Omental fat pad (tissue), 4 donors: ENCODE results near the gene RYR1. TPM values are rescaled to one million over a fixed set of nuclear protein-coding genes. Genes with fewer than 3 reads are reported as not detected.

Experiments
- ATAC-seq: fragments of 150-250 bp; one replicate; pipeline ENCODE4 v1.9.1; 2016; ENCODE audit warnings: mild to moderate bottlenecking, moderate library complexity; ENCODE audit not compliant: low FRiP score
- DNase-seq: peaks from one replicate; pipeline ENCODE4 v3.0.0-alpha.2; 2019; ENCODE audit warnings: low spot score
- CTCF ChIP-seq, 3 donors: fragments of 450-650 bp; IDR thresholded peaks; one replicate each; pipeline ENCODE4 v1.5.1; 2016 to 2017; ENCODE audit warnings: antibody characterized with exemption in 3 of 3, mild to moderate bottlenecking in 3 of 3, moderate library complexity in 2 of 3
- total RNA-seq, 4 donors: library from RNA; depleted of rRNA; stranded (reverse); fragments of >200 nt; gene quantifications; one replicate each; pipeline ENCODE4 v1.1.0, GENCODE V29; 2016

Gene RYR1
- total RNA-seq, 4 donors from 2014 or later, result 1.9 to 3.6 (median 3.3) TPM

GRCh38 chr19:38391911-38392464 is 41.5 kb upstream of the RYR1 start:
- ATAC-seq, result no peak
- no peak for DNase-seq
- no peak for TF ChIP-seq CTCF (IDR thresholded peaks at IDR 0.05)

GRCh38 chr19:38392707-38393308 is 40.7 kb upstream of the RYR1 start:
- no peak for TF ChIP-seq CTCF (IDR thresholded peaks at IDR 0.05)
- no peak for DNase-seq
- no peak for ATAC-seq

GRCh38 chr19:38394488-38394887 is 39.0 kb upstream of the RYR1 start:
- no peak for ATAC-seq
- no peak for TF ChIP-seq CTCF (IDR thresholded peaks at IDR 0.05)
- no peak for DNase-seq

GRCh38 chr19:38395381-38396114 is 37.9 kb upstream of the RYR1 start:
- DNase-seq (no peak), ATAC-seq (no peak)
- no peak for TF ChIP-seq CTCF (IDR thresholded peaks at IDR 0.05)

GRCh38 chr19:38399081-38399480 is 34.4 kb upstream of the RYR1 start:
- TF ChIP-seq CTCF (IDR thresholded peaks at IDR 0.05), result no peak
- no peak for ATAC-seq
- DNase-seq, result no peak

GRCh38 chr19:38399537-38399936 is 34.0 kb upstream of the RYR1 start:
- DNase-seq, result no peak
- no peak for TF ChIP-seq CTCF (IDR thresholded peaks at IDR 0.05)
- ATAC-seq, result no peak

- DNase-seq (no peak), ATAC-seq (no peak)
- no peak for TF ChIP-seq CTCF (IDR thresholded peaks at IDR 0.05)
These were observed 33.1 kb upstream of the RYR1 start for GRCh38 chr19:38400361-38400760.
